Skeletal muscle satellite cell (primary cell): ENCODE measurements around the gene PCED1A.
"Not testable (repeated sequence)": the region's sequence is repeated elsewhere in the genome, so short reads cannot be mapped to it uniquely, and the experiment has no call there.

Experiments used
- H3K27me3 ChIP-seq: 2 replicates; pipeline ENCODE4 v1.7.0; 2013; ENCODE audit warnings: low read length; ENCODE audit not compliant: control insufficient read depth, insufficient read depth
- H3K36me3 ChIP-seq: 2 replicates; pipeline ENCODE4 v1.7.0; 2013; ENCODE audit warnings: mild to moderate bottlenecking, control low read depth, low read length; ENCODE audit not compliant: insufficient read depth
- H3K4me1 ChIP-seq: 2 replicates; pipeline ENCODE4 v1.7.0; 2013; ENCODE audit warnings: low read length; ENCODE audit not compliant: control insufficient read depth, insufficient read depth
- H3K4me2 ChIP-seq: 2 replicates; pipeline ENCODE4 v1.7.0; 2013; ENCODE audit warnings: mild to moderate bottlenecking, low read length
- H3K4me3 ChIP-seq: 2 replicates; pipeline ENCODE4 v1.7.0; 2013; ENCODE audit warnings: low read length
- H3K9ac ChIP-seq: 2 replicates; pipeline ENCODE4 v1.7.0; 2013; ENCODE audit warnings: mild to moderate bottlenecking, low read depth, low read length, moderate library complexity
- H3K9me3 ChIP-seq: replicated peaks from 2 replicates; pipeline ENCODE4 v1.7.0; 2013; ENCODE audit warnings: mild to moderate bottlenecking, control low read depth, low read length

Gene PCED1A

GRCh38 chr20:2809690-2810089, 30.8 kb downstream of the PCED1A start:
- no peaks in the 10 kb centered on the region for H3K36me3 ChIP-seq

DNA sequence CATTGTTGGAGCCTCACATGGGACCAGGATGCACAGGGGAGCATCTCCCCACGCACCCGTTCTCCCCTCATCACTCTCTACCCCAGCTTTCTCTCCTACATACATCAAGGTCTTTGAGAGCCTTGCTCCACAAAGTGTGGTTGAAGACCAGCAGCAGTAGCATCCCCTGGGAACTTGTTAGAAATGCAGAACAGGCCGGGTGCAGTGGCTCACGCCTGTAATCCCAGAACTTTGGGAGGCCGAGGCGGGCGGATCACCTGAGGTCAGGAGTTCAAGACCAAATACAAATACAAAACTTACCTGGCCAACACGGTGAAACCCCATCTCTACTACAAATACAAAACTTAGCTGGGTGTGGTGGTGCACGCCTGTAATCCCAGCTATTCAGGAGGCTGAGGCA, 32.5 kb downstream of the PCED1A start:
- not testable (repeated sequence) for H3K4me3 ChIP-seq, H3K9me3 ChIP-seq, H3K9ac ChIP-seq, H3K4me2 ChIP-seq, H3K36me3 ChIP-seq, H3K4me1 ChIP-seq
- peaks cover 52% of the 10 kb centered on the region for H3K27me3 ChIP-seq

More at GRCh38 chr20:2809690-2810089, 30.8 kb downstream of the PCED1A start:
- Histone ChIP-seq H3K9me3 (no peaks in the 10 kb centered on the region), H3K4me1 (peaks cover 14% of the 10 kb centered on the region), H3K9ac (no peak overlapping the region), H3K27me3 (peaks cover 38% of the 10 kb centered on the region), H3K4me3 (no peak overlapping the region), H3K4me2 (no peak overlapping the region)

- no peak overlapping the region for H3K9ac ChIP-seq
- H3K27me3 ChIP-seq = peaks cover 60% of the 10 kb centered on the region
- no peaks in the 10 kb centered on the region for H3K36me3 ChIP-seq
- H3K4me1 ChIP-seq = peaks cover 5% of the 10 kb centered on the region
- H3K4me3 ChIP-seq = no peak overlapping the region
- no peak overlapping the region for H3K4me2 ChIP-seq
- H3K9me3 ChIP-seq = no peaks in the 10 kb centered on the region
Measured at GRCh38 chr20:2807019-2807418, 33.4 kb downstream of the PCED1A start.

DNA sequence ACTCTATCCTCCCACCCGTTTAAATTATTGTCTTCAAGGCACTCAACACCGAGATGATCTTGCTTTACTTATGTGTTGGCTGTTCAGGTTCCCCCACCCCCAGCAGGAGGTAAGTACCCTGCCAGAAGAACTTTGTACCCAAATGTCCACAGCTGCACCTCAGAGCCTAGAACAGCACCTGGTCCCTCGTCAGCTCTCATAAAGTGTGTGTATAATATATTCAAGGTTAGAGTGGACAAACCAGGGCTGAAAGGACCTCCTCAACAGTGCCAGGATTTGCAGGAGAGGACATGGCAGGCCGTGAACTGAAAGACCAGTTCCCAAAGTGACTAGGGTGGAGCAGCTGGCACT, 34.1 kb downstream of the PCED1A start:
- Histone ChIP-seq H3K9ac (no peak overlapping the region), H3K36me3 (no peaks in the 10 kb centered on the region), H3K27me3 (peaks cover 65% of the 10 kb centered on the region), H3K9me3 (peaks cover 2% of the 10 kb centered on the region), H3K4me3 (no peak overlapping the region), H3K4me2 (no peak overlapping the region), H3K4me1 (peaks cover 5% of the 10 kb centered on the region)

DNA sequence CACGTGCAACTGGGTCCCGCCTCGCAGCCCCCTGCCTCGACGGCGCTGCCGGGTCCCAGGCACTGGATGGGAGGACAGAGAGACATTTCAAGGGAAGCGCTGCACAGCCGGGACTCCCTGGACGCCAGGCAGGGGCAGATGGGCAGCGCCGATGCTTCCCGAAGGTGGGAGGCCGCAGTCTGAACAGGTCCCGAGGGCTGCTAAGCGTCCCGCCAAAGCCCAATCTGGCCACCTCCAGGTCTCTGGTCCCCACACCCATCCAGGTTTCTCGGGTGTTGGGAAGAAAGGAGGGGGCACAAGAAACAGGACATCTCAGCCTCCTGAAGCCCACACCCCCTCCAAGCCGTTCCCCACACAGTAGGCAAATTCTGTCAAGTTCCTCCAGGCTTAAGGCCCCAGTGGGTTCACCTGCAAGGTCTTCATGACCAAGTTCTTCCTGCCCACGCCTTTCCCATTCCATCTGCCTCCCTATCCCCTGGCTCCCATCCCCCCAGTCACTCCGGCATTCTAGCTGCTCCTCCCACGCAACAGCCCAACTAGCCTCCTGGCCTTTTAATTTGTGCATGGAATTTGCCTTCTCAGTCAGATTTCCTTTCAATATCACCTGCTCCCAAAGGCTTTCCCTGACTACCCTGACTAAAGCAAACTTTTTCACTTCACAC, 34.6 kb downstream of the PCED1A start:
- no peak overlapping the region for H3K4me3 ChIP-seq
- peaks cover 71% of the 10 kb centered on the region for H3K27me3 ChIP-seq
- H3K4me2 ChIP-seq = no peak overlapping the region
- no peak overlapping the region for H3K9ac ChIP-seq
- H3K36me3 ChIP-seq = no peaks in the 10 kb centered on the region
- H3K4me1 ChIP-seq = peaks cover 5% of the 10 kb centered on the region
- peaks cover 7% of the 10 kb centered on the region for H3K9me3 ChIP-seq

- Histone ChIP-seq H3K4me3 (no peak overlapping the region), H3K9ac (no peak overlapping the region), H3K4me1 (peaks cover 5% of the 10 kb centered on the region), H3K9me3 (peaks cover 7% of the 10 kb centered on the region), H3K27me3 (peaks cover 77% of the 10 kb centered on the region), H3K36me3 (no peaks in the 10 kb centered on the region), H3K4me2 (no peak overlapping the region)
Measured at GRCh38 chr20:2804852-2805688, 35.4 kb downstream of the PCED1A start.

- peaks cover 7% of the 10 kb centered on the region for H3K9me3 ChIP-seq
- no peak overlapping the region for H3K4me2 ChIP-seq
- H3K4me1 ChIP-seq = peaks cover 5% of the 10 kb centered on the region
- no peak overlapping the region for H3K4me3 ChIP-seq
- peaks cover 85% of the 10 kb centered on the region for H3K27me3 ChIP-seq
- no peaks in the 10 kb centered on the region for H3K36me3 ChIP-seq
- H3K9ac ChIP-seq = no peak overlapping the region
Measured at GRCh38 chr20:2804041-2804828, 36.2 kb downstream of the PCED1A start.

DNA sequence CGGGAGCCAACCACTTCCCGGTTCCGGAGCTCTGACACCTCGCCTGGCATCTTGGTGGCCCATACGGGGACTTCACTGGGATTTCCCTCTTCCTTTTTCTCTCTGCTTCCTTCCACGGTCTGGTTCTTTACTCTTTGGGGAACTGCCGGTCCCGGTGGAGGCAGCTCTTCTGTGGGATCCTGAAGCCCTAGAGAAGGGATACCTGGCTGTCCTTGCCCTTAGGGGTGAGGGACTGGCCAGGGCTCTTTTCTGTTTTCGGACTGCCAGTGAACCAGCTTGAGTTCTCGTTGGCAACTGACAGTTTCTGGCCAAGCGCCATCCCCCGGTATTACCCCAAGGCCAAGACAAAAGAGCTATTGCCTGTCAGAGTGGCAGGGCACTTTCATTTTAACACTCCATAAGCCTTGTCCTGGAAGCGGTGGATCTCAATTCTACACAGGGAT, 39.1 kb downstream of the PCED1A start:
- H3K27me3 ChIP-seq = peaks cover 87% of the 10 kb centered on the region
- H3K4me3 ChIP-seq = no peak overlapping the region
- peaks cover 7% of the 10 kb centered on the region for H3K9me3 ChIP-seq
- peaks cover 4% of the 10 kb centered on the region for H3K4me1 ChIP-seq
- H3K9ac ChIP-seq = no peak overlapping the region
- H3K36me3 ChIP-seq = no peaks in the 10 kb centered on the region
- H3K4me2 ChIP-seq = no peak overlapping the region

- peaks cover 7% of the 10 kb centered on the region for H3K9me3 ChIP-seq
- H3K27me3 ChIP-seq = peaks cover 85% of the 10 kb centered on the region
- H3K9ac ChIP-seq = no peak within 1 kb of the TSS
- H3K4me2 ChIP-seq = peak within 1 kb of the TSS; percentile 64
- no peaks in the 10 kb centered on the region for H3K36me3 ChIP-seq
- no peaks in the 10 kb centered on the region for H3K4me1 ChIP-seq
- H3K4me3 ChIP-seq = peak within 1 kb of the TSS; percentile 65
Measured at GRCh38 chr20:2800521-2801285, 39.8 kb downstream of the PCED1A start, which contains the start of gene CPXM1. Gene CPXM1, minus strand, starts transcription at chr20:2800627. Its CDS starts 55 bp downstream, at chr20:2800572.

- no peaks in the 10 kb centered on the region for H3K36me3 ChIP-seq
- no peaks in the 10 kb centered on the region for H3K4me1 ChIP-seq
- H3K27me3 ChIP-seq = peaks cover 82% of the 10 kb centered on the region
- peak overlapping the region; percentile 64 for H3K4me2 ChIP-seq
- H3K4me3 ChIP-seq = peak overlapping the region; percentile 65
- H3K9ac ChIP-seq = no peak overlapping the region
- peaks cover 7% of the 10 kb centered on the region for H3K9me3 ChIP-seq
Measured at GRCh38 chr20:2799688-2800520, 40.6 kb downstream of the PCED1A start.
